ENCODE data around the gene STRIP2.
"Not testable (repeated sequence)": the region's sequence is repeated elsewhere in the genome, so short reads cannot be mapped to it uniquely, and the experiment has no call there.

STRIP2 gene, protein sequence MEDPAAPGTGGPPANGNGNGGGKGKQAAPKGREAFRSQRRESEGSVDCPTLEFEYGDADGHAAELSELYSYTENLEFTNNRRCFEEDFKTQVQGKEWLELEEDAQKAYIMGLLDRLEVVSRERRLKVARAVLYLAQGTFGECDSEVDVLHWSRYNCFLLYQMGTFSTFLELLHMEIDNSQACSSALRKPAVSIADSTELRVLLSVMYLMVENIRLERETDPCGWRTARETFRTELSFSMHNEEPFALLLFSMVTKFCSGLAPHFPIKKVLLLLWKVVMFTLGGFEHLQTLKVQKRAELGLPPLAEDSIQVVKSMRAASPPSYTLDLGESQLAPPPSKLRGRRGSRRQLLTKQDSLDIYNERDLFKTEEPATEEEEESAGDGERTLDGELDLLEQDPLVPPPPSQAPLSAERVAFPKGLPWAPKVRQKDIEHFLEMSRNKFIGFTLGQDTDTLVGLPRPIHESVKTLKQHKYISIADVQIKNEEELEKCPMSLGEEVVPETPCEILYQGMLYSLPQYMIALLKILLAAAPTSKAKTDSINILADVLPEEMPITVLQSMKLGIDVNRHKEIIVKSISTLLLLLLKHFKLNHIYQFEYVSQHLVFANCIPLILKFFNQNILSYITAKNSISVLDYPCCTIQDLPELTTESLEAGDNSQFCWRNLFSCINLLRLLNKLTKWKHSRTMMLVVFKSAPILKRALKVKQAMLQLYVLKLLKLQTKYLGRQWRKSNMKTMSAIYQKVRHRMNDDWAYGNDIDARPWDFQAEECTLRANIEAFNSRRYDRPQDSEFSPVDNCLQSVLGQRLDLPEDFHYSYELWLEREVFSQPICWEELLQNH

DNA sequence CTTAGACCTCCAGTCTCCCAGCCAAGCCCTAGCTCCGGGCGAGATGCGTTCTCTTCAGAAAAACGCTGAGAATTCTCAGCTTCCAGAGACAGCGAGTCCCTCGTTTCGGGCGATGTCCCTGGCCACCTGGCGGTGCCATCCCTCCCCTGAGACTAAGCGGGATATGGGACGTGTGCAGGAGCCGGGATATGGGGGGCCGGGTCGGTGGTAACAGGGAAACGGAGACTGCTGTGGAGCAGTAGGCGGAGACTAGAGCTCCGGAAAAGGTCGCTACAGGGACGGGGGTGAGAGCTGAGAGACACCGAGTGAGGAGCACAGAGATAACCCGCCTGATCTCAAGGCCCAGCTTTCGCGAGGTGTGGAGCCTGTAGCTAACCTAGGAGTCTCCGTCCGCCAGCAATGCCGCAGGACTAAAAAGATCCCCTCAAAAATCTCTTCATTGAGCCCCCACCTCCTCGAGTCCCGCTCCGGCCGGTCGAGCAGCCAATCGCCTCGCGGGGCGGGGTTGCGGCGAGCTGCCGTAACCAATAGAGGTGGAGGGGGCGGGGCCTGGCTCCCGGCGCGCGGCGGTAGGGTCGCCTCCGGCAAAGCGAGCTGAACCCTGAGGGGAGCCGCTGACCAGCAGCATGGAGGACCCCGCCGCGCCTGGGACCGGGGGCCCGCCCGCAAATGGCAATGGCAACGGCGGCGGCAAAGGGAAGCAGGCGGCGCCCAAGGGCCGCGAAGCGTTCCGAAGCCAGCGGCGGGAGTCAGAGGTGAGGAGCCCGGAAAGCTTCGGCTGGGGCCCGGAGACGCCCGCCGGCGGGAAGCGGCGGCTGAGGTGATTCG lies at the start of gene STRIP2:
Gene STRIP2, plus strand, starts transcription at position 586 of the 828 bp plus-strand sequence. Its CDS starts 41 bp downstream, at position 627.
- peak; percentile 31 to 33 for DNase-seq (ENCODE audit: low read depth in 2 of 2)

- no peak for DNase-seq (ENCODE audit: low read depth in 2 of 2)
Measured at GRCh38 chr7:129385116-129385515, 49.1 kb upstream of the STRIP2 start.

DNA sequence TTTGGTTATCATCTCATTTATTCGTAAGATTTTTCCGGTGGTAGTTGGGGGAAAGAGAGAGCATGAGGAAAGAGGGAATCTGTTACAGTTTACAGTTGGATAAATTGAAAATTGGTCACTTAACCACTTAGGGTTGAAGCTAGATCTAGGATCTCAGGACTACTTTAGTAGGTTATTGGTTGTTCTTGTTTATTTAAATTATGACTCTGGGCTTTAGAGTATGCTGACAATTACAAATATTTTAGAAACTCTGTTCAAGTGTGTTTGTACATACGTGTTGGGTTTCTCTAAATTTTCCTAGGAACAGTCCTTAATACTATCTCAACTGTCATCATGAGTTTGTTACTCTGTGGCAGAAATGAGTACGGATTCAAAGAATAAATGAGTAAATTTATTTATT lies 48.6 kb upstream of the STRIP2 start:
- no peak for DNase-seq (ENCODE audit: low read depth in 2 of 2)

- DNase-seq (ENCODE audit: low read depth in 2 of 2): no peak
Measured at GRCh38 chr7:129386506-129386905, 47.7 kb upstream of the STRIP2 start.

- DNase-seq (ENCODE audit: low read depth in 2 of 2): no peak
Measured at GRCh38 chr7:129387537-129387936, 46.7 kb upstream of the STRIP2 start.

DNA sequence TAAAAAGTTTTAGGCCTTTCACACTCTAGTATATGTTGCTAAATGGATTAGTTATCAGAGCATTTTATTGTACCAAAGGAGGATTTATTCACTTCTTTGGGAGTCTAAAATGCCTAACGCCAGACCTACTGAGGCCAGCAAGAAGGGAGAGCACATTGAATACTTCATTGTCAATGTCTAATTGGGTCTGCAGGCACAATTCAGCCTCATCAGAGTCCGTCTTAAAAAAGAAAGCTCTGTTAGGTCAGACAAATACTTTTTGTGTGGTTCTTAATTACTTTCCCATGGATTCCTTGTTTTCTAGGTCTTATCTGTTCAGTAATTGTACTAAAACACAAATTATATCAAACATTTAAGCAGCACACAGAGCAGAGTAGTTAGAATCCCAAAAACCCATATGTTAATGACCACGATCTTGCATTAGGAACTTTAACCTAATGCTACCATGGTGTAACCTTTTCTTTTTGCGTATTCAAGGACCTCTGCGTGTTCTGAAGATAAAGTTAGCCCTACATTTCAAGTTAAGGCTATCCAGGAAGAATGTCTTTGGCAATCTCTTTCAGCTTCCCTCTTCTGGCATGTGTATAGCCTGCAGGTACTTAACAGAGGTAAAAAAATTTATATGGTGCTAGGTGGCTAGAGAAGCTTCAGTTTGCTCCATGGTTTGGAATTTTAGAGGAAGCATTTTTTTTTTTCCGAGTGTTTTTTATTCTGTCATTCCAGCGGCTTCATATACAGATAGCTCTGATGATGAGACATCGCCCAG lies 45.7 kb upstream of the STRIP2 start:
- DNase-seq (ENCODE audit: low read depth in 2 of 2): no peak

- no peak for DNase-seq (ENCODE audit: low read depth in 2 of 2)
Measured at GRCh38 chr7:129389829-129390228, 44.4 kb upstream of the STRIP2 start.

- no peak for DNase-seq (ENCODE audit: low read depth in 2 of 2)
Measured at GRCh38 chr7:129390314-129390713, 43.9 kb upstream of the STRIP2 start.

DNA sequence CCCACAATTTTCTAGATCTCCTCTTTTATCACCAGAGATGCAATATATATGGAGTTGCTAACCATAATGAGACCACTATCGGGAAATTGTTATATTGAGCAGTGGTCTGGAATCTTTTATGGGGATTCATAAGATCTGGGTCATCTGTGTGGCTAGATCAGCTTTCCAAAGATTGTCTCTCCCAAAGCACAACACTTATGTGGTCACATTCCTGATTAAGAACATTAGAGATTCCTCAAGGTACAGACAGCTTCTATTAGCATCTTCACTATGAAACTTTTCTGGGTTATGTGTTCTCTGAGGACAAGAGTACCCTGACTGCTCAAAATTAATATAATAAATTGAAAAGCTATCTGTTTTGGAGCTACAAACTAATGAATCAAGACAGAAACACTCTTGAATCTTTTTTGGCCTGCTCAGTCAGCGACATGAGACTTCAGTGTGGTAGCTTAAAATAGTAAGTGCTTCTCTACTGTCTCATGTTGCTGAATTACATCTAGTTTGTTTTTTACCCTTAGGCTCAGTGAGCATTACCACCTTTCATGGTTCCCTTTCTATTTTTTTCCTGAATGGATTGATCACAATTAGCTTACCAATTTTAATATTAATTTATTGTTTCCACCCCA lies 42.6 kb upstream of the STRIP2 start:
- DNase-seq (ENCODE audit: low read depth in 2 of 2): no peak

GRCh38 chr7:129393255-129393654 lies 41.0 kb upstream of the STRIP2 start:
- no peak for DNase-seq (ENCODE audit: low read depth in 2 of 2)

GRCh38 chr7:129394101-129394500 lies 40.1 kb upstream of the STRIP2 start:
- DNase-seq (ENCODE audit: low read depth in 2 of 2): no peak

- no peak for DNase-seq (ENCODE audit: low read depth in 2 of 2)
Measured at GRCh38 chr7:129394982-129395914, 39.0 kb upstream of the STRIP2 start.

GRCh38 chr7:129401228-129401966 lies 32.8 kb upstream of the STRIP2 start:
- no peak for DNase-seq (ENCODE audit: low read depth in 2 of 2)

- no peak for DNase-seq (ENCODE audit: low read depth in 2 of 2)
Measured at GRCh38 chr7:129401967-129402860, 32.0 kb upstream of the STRIP2 start.

DNA sequence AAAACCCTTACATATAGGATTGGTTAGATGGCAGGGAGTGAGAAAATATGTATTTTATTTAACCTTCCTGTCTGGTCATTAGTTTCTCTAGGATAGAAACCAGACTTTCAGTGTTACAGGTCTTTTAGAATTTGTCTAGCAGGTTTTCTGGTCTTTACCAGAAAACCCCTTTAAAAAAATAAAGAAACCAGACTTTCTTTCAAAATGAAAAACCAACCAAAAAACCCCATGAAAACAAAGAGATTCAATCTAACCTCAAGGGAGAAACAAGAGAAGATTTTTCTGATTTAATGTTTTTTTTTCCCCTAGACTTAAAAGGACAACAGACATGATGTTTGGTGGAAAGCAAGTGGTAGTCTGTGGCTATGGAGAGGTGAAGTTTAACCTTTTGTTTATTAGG lies 28.7 kb upstream of the STRIP2 start:
- no peak for DNase-seq (ENCODE audit: low read depth in 2 of 2)

DNA sequence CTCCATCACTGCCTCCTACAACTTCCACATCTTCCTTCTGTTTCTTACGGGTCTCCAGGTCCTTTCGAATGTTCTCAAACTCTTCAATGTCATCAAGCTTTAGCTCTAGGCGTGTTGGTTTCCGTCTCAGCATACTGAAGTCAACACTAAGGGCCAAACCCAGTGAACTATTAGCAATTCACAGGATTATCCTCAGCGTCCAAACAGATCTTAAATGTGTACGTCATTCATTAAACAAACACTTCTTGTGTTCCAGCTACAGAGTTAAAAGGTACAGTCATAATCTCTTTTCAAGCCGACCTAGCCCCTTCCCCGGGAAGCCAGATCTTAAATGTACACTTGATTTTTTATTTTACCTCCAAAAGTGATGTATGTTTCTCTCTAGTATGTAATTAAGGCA lies 24.0 kb upstream of the STRIP2 start:
- not testable (repeated sequence) for DNase-seq (ENCODE audit: low read depth in 2 of 2)

GRCh38 chr7:129412501-129412900 lies 21.7 kb upstream of the STRIP2 start:
- no peak for DNase-seq (ENCODE audit: low read depth in 2 of 2)

DNA sequence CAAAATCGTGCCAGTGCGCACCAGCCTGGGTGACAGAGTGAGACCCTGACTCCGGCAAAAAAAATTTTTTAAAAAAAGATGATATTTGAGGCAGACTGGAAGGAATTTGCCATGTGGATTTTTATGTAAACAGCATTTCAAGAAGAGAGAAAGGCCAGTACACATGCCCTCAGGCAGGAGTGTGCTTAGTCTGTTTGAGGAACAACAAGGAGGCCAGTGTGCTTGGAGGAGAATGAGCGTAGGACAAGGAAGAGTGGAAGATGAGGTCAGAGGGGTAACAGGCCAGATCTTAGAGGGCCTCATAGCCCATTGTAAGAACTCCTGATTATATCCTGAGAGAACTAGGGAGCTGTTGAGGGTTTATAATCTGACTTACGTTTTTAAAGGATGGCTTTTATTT lies 17.2 kb upstream of the STRIP2 start:
- DNase-seq (ENCODE audit: low read depth in 2 of 2): no peak
